HPDE6-E6E7 (cell line): ENCODE results near the gene LRRIQ3.
A peak's percentile ranks its signal among the peaks of the same experiment; 100 is the strongest.
"Not testable (repeated sequence)": the region's sequence is repeated elsewhere in the genome, so short reads cannot be mapped to it uniquely, and the experiment has no call there.

Source experiments
- DNase-seq: peaks from one replicate; pipeline ENCODE4 v3.0.0; 2011; ENCODE audit warnings: missing footprints; ENCODE audit errors: extremely low spot score

The LRRIQ3 gene

GRCh38 chr1:74197657-74198552 is at the start of gene LRRIQ3, which contains the start of gene FPGT:
Gene LRRIQ3 (minus strand): TSS chr1:74198176. CDS start chr1:74183684, 14,492 bp downstream.
Gene FPGT (plus strand): TSS chr1:74198242. CDS start chr1:74198279, 37 bp downstream.
- peak; percentile 91 for DNase-seq

- DNase-seq = no peak
These were observed 48.3 kb upstream of the LRRIQ3 start for GRCh38 chr1:74246315-74246714.

GRCh38 chr1:74245168-74245772 is 47.3 kb upstream of the LRRIQ3 start:
- no peak for DNase-seq

- no peak for DNase-seq
These were observed 39.8 kb upstream of the LRRIQ3 start for GRCh38 chr1:74237787-74238186.

GRCh38 chr1:74237035-74237434 is 39.1 kb upstream of the LRRIQ3 start:
- DNase-seq = no peak

GRCh38 chr1:74236440-74236839 is 38.5 kb upstream of the LRRIQ3 start:
- DNase-seq = no peak

- no peak for DNase-seq
These were observed 37.2 kb upstream of the LRRIQ3 start, which contains the start of gene TNNI3K for GRCh38 chr1:74235153-74235552. Gene TNNI3K (plus strand): TSS chr1:74235387. CDS start chr1:74235452, 65 bp downstream.

GRCh38 chr1:74223453-74223852 is 25.5 kb upstream of the LRRIQ3 start:
- no peak for DNase-seq

- DNase-seq = peak; percentile 1
These were observed 24.7 kb upstream of the LRRIQ3 start for GRCh38 chr1:74222701-74223100.

- DNase-seq = no peak
These were observed 17.3 kb upstream of the LRRIQ3 start for GRCh38 chr1:74215229-74215628.

- DNase-seq = no peak
These were observed 7.3 kb upstream of the LRRIQ3 start for GRCh38 chr1:74205266-74205665.

- no peak for DNase-seq
These were observed 1.5 kb upstream of the LRRIQ3 start for GRCh38 chr1:74199504-74199903.

GRCh38 chr1:74197255-74197654 is 721 bp downstream of the LRRIQ3 start:
- DNase-seq = no peak

- no peak for DNase-seq
These were observed 2.6 kb downstream of the LRRIQ3 start for GRCh38 chr1:74195339-74195738.

GRCh38 chr1:74193908-74194307 is 4.1 kb downstream of the LRRIQ3 start:
- peak; percentile 1 for DNase-seq

- no peak for DNase-seq
These were observed 17.5 kb downstream of the LRRIQ3 start for GRCh38 chr1:74180490-74180889.

GRCh38 chr1:74174423-74174822 is 23.6 kb downstream of the LRRIQ3 start:
- DNase-seq = not testable (repeated sequence)

GRCh38 chr1:74162333-74162732 is 35.6 kb downstream of the LRRIQ3 start:
- DNase-seq = no peak

- DNase-seq = no peak
These were observed 36.5 kb downstream of the LRRIQ3 start for GRCh38 chr1:74161497-74161896.

GRCh38 chr1:74160046-74160445 is 37.9 kb downstream of the LRRIQ3 start:
- peak; percentile 2 for DNase-seq

- no peak for DNase-seq
These were observed 52.9 kb downstream of the LRRIQ3 start for GRCh38 chr1:74145086-74145485.

GRCh38 chr1:74117370-74117769 is 80.6 kb downstream of the LRRIQ3 start:
- not testable (repeated sequence) for DNase-seq

- no peak for DNase-seq
These were observed 84.6 kb downstream of the LRRIQ3 start for GRCh38 chr1:74113333-74113732.
